SK-N-MC (cell line): ENCODE measurements around the gene HORMAD1.

Experiments used
- EZH2 ChIP-seq: fragments of 200-600 bp; sonication (generic); IDR thresholded peaks from one replicate; pipeline ENCODE4 v1.6.1; 2017; ENCODE audit warnings: antibody characterized with exemption
- POLR2AphosphoS5 ChIP-seq: IDR thresholded peaks from 2 replicates; pipeline ENCODE4 v1.6.1; 2012; ENCODE audit warnings: mild to moderate bottlenecking, low read depth, low read length, borderline replicate concordance

GRCh38 chr1:150703427-150703826, 17.3 kb downstream of the HORMAD1 start:
- TF ChIP-seq POLR2AphosphoS5 (no peak), EZH2 (no peak)
